ENCODE results near the gene DLG2.

The DLG2 gene

GRCh38 chr11:83725269-83725560 is 1901.9 kb downstream of the DLG2 start:
- DNase-seq (ENCODE audit: low read depth in 1 of 2, low spot score in 1 of 2): no peak
- TF ChIP-seq POLR2AphosphoS5 (IDR thresholded peaks at IDR 0.05; ENCODE audit: low read depth) (no peak), REST (IDR thresholded peaks at IDR 0.05; ENCODE audit: insufficient replicate concordance, low read depth) (no peak), CTCF (IDR thresholded peaks at IDR 0.05; ENCODE audit: insufficient read depth, low read length) (no peak), GABPA (IDR thresholded peaks at IDR 0.05; ENCODE audit: low read depth) (no peak), SPI1 (IDR thresholded peaks at IDR 0.05; ENCODE audit: borderline replicate concordance, low read depth) (no peak)
- Histone ChIP-seq H3K27me3 (ENCODE audit: insufficient read depth, poor library complexity, severe bottlenecking) (no peaks in the 10 kb centered on the region), H3K4me3 (replicated peaks; ENCODE audit: insufficient read depth, low read length) (no peak overlapping the region), H3K27ac (replicated peaks) (no peak overlapping the region)

GRCh38 chr11:83723999-83724398 is 1903.1 kb downstream of the DLG2 start:
- peak in 1 of 2 experiments; percentile 25 for DNase-seq (ENCODE audit: low read depth in 1 of 2, low spot score in 1 of 2)
- Histone ChIP-seq H3K4me3 (replicated peaks; ENCODE audit: insufficient read depth, low read length) (no peak overlapping the region), H3K27me3 (ENCODE audit: insufficient read depth, poor library complexity, severe bottlenecking) (no peaks in the 10 kb centered on the region), H3K27ac (replicated peaks) (no peak overlapping the region)
- TF ChIP-seq REST (IDR thresholded peaks at IDR 0.05; ENCODE audit: insufficient replicate concordance, low read depth): no peak
- TF ChIP-seq SPI1 (IDR thresholded peaks at IDR 0.05; ENCODE audit: borderline replicate concordance, low read depth): no peak
- TF ChIP-seq POLR2AphosphoS5 (IDR thresholded peaks at IDR 0.05; ENCODE audit: low read depth): no peak
- no peak for TF ChIP-seq CTCF (IDR thresholded peaks at IDR 0.05; ENCODE audit: insufficient read depth, low read length)
- no peak for TF ChIP-seq GABPA (IDR thresholded peaks at IDR 0.05; ENCODE audit: low read depth)

GRCh38 chr11:83722392-83723119 is 1904.6 kb downstream of the DLG2 start:
- Histone ChIP-seq H3K4me3 (replicated peaks; ENCODE audit: insufficient read depth, low read length) (no peak overlapping the region), H3K27ac (replicated peaks) (no peak overlapping the region), H3K27me3 (ENCODE audit: insufficient read depth, poor library complexity, severe bottlenecking) (no peaks in the 10 kb centered on the region)
- DNase-seq (ENCODE audit: low read depth in 1 of 2, low spot score in 1 of 2): no peak
- TF ChIP-seq SPI1 (IDR thresholded peaks at IDR 0.05; ENCODE audit: borderline replicate concordance, low read depth): no peak
- TF ChIP-seq REST (IDR thresholded peaks at IDR 0.05; ENCODE audit: insufficient replicate concordance, low read depth): no peak
- TF ChIP-seq POLR2AphosphoS5 (IDR thresholded peaks at IDR 0.05; ENCODE audit: low read depth): no peak
- no peak for TF ChIP-seq CTCF (IDR thresholded peaks at IDR 0.05; ENCODE audit: insufficient read depth, low read length)
- TF ChIP-seq GABPA (IDR thresholded peaks at IDR 0.05; ENCODE audit: low read depth): no peak
